H9 (cell line): ENCODE measurements around the gene CACNA1D. TPM values are rescaled to one million over a fixed set of nuclear protein-coding genes. Genes with fewer than 3 reads are reported as not detected.

Experiments used
- DNase-seq: peaks from one replicate; pipeline ENCODE4 v3.0.0-alpha.2; 2017
- H2AFZ ChIP-seq: one replicate; pipeline ENCODE4 v1.6.1; 2013; ENCODE audit warnings: mild to moderate bottlenecking, low read length, control low read depth, moderate library complexity
- H2AK5ac ChIP-seq: 2 replicates; pipeline ENCODE4 v1.6.1; 2013; ENCODE audit warnings: low read length, control low read depth, mixed read lengths; ENCODE audit not compliant: insufficient read length
- H2BK120ac ChIP-seq: one replicate; pipeline ENCODE4 v1.6.1; 2013; ENCODE audit warnings: low read depth, mild to moderate bottlenecking, low read length, control low read depth, inconsistent platforms; ENCODE audit not compliant: poor library complexity, severe bottlenecking
- H2BK12ac ChIP-seq: 2 replicates; pipeline ENCODE4 v1.6.1; 2013; ENCODE audit warnings: low read length, control low read depth, mixed read lengths, low read depth; ENCODE audit not compliant: insufficient read length
- H2BK15ac ChIP-seq: 2 replicates; pipeline ENCODE4 v1.6.1; 2013; ENCODE audit warnings: low read depth, low read length, control low read depth
- H2BK20ac ChIP-seq: one replicate; pipeline ENCODE4 v1.6.1; 2013; ENCODE audit warnings: low read depth, mild to moderate bottlenecking, low read length, control low read depth, inconsistent platforms; ENCODE audit not compliant: poor library complexity, severe bottlenecking
- H2BK5ac ChIP-seq: 2 replicates; pipeline ENCODE4 v1.6.1; 2013; ENCODE audit warnings: low read length, control low read depth, mixed read lengths; ENCODE audit not compliant: insufficient read length
- H3K14ac ChIP-seq: 2 replicates; pipeline ENCODE4 v1.6.1; 2013; ENCODE audit warnings: low read length, control low read depth; ENCODE audit not compliant: insufficient read depth
- H3K18ac ChIP-seq: 2 replicates; pipeline ENCODE4 v1.6.1; 2013; ENCODE audit warnings: low read depth, mild to moderate bottlenecking, mixed read lengths, low read length, control low read depth; ENCODE audit not compliant: insufficient read length
- H3K23ac ChIP-seq: 2 replicates; pipeline ENCODE4 v1.6.1; 2013; ENCODE audit warnings: low read length, control low read depth, mixed read lengths, low read depth; ENCODE audit not compliant: insufficient read length
- H3K23me2 ChIP-seq: 2 replicates; pipeline ENCODE4 v1.6.1; 2013; ENCODE audit warnings: low read depth, mild to moderate bottlenecking, mixed read lengths, low read length, control low read depth; ENCODE audit not compliant: insufficient read length, poor library complexity, severe bottlenecking
- H3K27ac ChIP-seq: 2 replicates; pipeline ENCODE4 v1.5.1; 2013; ENCODE audit warnings: low read length, control low read depth, mixed read lengths, low read depth; ENCODE audit not compliant: insufficient read length
- H3K27me3 ChIP-seq: 2 replicates; pipeline ENCODE4 v1.6.1; 2013; ENCODE audit warnings: low read length, control low read depth, inconsistent platforms; ENCODE audit not compliant: insufficient read depth
- H3K4ac ChIP-seq: 2 replicates; pipeline ENCODE4 v1.6.1; 2013; ENCODE audit warnings: low read depth, mild to moderate bottlenecking, control low read depth, inconsistent platforms, low read length, moderate library complexity
- H3K4me1 ChIP-seq: 2 replicates; pipeline ENCODE4 v1.6.1; 2013; ENCODE audit warnings: low read length, control low read depth, inconsistent platforms; ENCODE audit not compliant: insufficient read depth
- H3K4me2 ChIP-seq: 2 replicates; pipeline ENCODE4 v1.6.1; 2013; ENCODE audit warnings: low read length, control low read depth, mixed read lengths; ENCODE audit not compliant: insufficient read length, insufficient read depth
- H3K56ac ChIP-seq: 2 replicates; pipeline ENCODE4 v1.6.1; 2013; ENCODE audit warnings: low read depth, mild to moderate bottlenecking, mixed read lengths, low read length, control low read depth; ENCODE audit not compliant: insufficient read length
- H3K79me1 ChIP-seq: 2 replicates; pipeline ENCODE4 v1.6.1; 2013; ENCODE audit warnings: low read depth, mild to moderate bottlenecking, moderate library complexity, low read length, control low read depth, inconsistent platforms; ENCODE audit not compliant: insufficient read depth, poor library complexity, severe bottlenecking
- H3K79me2 ChIP-seq: 2 replicates; pipeline ENCODE4 v1.6.1; 2013; ENCODE audit warnings: low read length, control low read depth, inconsistent platforms; ENCODE audit not compliant: insufficient read depth
- H3K9ac ChIP-seq: 2 replicates; pipeline ENCODE4 v1.6.1; 2013; ENCODE audit warnings: low read length, control low read depth, mixed read lengths; ENCODE audit not compliant: insufficient read length; ENCODE audit errors: extremely low read depth
- H3K9me3 ChIP-seq: one replicate; pipeline ENCODE4 v1.6.1; 2013; ENCODE audit warnings: low read depth, low read length, inconsistent platforms; ENCODE audit not compliant: control insufficient read depth
- H3T11ph ChIP-seq: one replicate; pipeline ENCODE4 v1.6.1; 2013; ENCODE audit warnings: mild to moderate bottlenecking, low read length, control low read depth, inconsistent platforms
- H4K20me1 ChIP-seq: one replicate; pipeline ENCODE4 v1.6.1; 2013; ENCODE audit not compliant: control insufficient read depth, insufficient read length, insufficient read depth
- H4K5ac ChIP-seq: 2 replicates; pipeline ENCODE4 v1.6.1; 2013; ENCODE audit warnings: low read depth, mild to moderate bottlenecking, mixed read lengths, low read length, control low read depth; ENCODE audit not compliant: insufficient read length
- H4K8ac ChIP-seq: replicated peaks from 2 replicates; pipeline ENCODE4 v1.6.1; 2013; ENCODE audit warnings: low read length, control low read depth, mixed read lengths, low read depth; ENCODE audit not compliant: insufficient read length
- H4K91ac ChIP-seq: 2 replicates; pipeline ENCODE4 v1.6.1; 2013; ENCODE audit warnings: low read depth, mild to moderate bottlenecking, moderate library complexity, mixed read lengths, low read length, control low read depth; ENCODE audit not compliant: insufficient read length
- H3K27ac Mint-ChIP-seq, 3 experiments: 2 replicates in 2 of 3; 3 replicates in 1 of 3; pipeline ENCODE4 v1.8.0; 2020 to 2021; ENCODE audit warnings: mixed read lengths in 3 of 3, mild to moderate bottlenecking in 1 of 3, moderate library complexity in 1 of 3
- H3K27me3 Mint-ChIP-seq: 2 replicates; pipeline ENCODE4 v1.8.0; 2021; ENCODE audit warnings: low read depth, mild to moderate bottlenecking, moderate library complexity, mixed read lengths
- H3K36me3 Mint-ChIP-seq, 3 experiments: 2 replicates in 2 of 3; 3 replicates in 1 of 3; pipeline ENCODE4 v1.8.0; 2020 to 2021; ENCODE audit warnings: low read depth in 3 of 3, mixed read lengths in 3 of 3; ENCODE audit not compliant: insufficient read depth in 1 of 3
- H3K4me1 Mint-ChIP-seq, 2 experiments: 2 replicates each; pipeline ENCODE4 v1.8.0; 2020; ENCODE audit warnings: mixed read lengths in 2 of 2
- H3K4me3 Mint-ChIP-seq, 2 experiments: 2 replicates in 1 of 2; 3 replicates in 1 of 2; pipeline ENCODE4 v1.8.0; 2020 to 2021; ENCODE audit warnings: mild to moderate bottlenecking in 2 of 2, mixed read lengths in 2 of 2, moderate library complexity in 1 of 2
- H3K9me3 Mint-ChIP-seq, 2 experiments: 2 replicates in 1 of 2; 3 replicates in 1 of 2; pipeline ENCODE4 v1.8.0; 2020; ENCODE audit warnings: mild to moderate bottlenecking in 2 of 2, mixed read lengths in 2 of 2, moderate library complexity in 1 of 2
- CTCF ChIP-seq: fragments of 200-600 bp; sonication (generic); conservative IDR thresholded peaks from 3 replicates; pipeline ENCODE4 v1.8.0; 2021; ENCODE audit warnings: antibody characterized with exemption, mild to moderate bottlenecking
- WGBS: extraction: QIAGEN DNeasy Blood & Tissue Kit; methylation state at CpG from one replicate; pipeline ENCODE4 v1.1.7; 2013; ENCODE audit warnings: missing lambda C conversion rate, low lambda C conversion rate, mixed read lengths; ENCODE audit not compliant: insufficient read length; ENCODE audit errors: extremely low coverage; 5-methylcytosine and 5-hydroxymethylcytosine counted together
- total RNA-seq: library from RNA; stranded (reverse); gene quantifications from 2 replicates; pipeline ENCODE4 v1.2.1, GENCODE V29; 2021

CACNA1D gene
- total RNA-seq, 1 experiment from 2014 or later = 3.5 TPM

GRCh38 chr3:53690521-53690920 is 196.1 kb downstream of the CACNA1D start:
- no peak overlapping the region for H2AFZ ChIP-seq
- WGBS = no CpG with 5 or more reads among the region's 7 CpGs
- no peaks in the 10 kb centered on the region for H3K9me3 ChIP-seq
- no peaks in the 10 kb centered on the region for H3K79me2 ChIP-seq
- H3K4me1 Mint-ChIP-seq = peaks cover 2 to 7% of the 10 kb centered on the region in 2 experiments; a peak in 2 of 4 replicates
- no peak overlapping the region for H4K91ac ChIP-seq
- no peak overlapping the region for H3K4ac ChIP-seq
- no peaks in the 10 kb centered on the region for H3K36me3 Mint-ChIP-seq
- TF ChIP-seq CTCF = no peak
- no peak overlapping the region for H2BK120ac ChIP-seq
- H3K14ac ChIP-seq = no peak overlapping the region
- no peak overlapping the region for H3K23ac ChIP-seq
- no peak overlapping the region for H3K4me2 ChIP-seq
- H3K56ac ChIP-seq = no peak overlapping the region
- H3K9me3 Mint-ChIP-seq = no peaks in the 10 kb centered on the region; a peak in 1 of 5 replicates
- no peak for DNase-seq
- H3K27me3 Mint-ChIP-seq = peaks cover 3% of the 10 kb centered on the region
- H2BK5ac ChIP-seq = no peak overlapping the region
- no peak overlapping the region for H4K8ac ChIP-seq
- H3K27ac ChIP-seq = no peak overlapping the region
- H2BK12ac ChIP-seq = no peak overlapping the region
- H3K4me1 ChIP-seq = no peaks in the 10 kb centered on the region
- no peak overlapping the region for H4K5ac ChIP-seq
- no peak overlapping the region for H3K9ac ChIP-seq
- no peaks in the 10 kb centered on the region for H3K23me2 ChIP-seq
- no peak overlapping the region for H2BK20ac ChIP-seq
- no peak overlapping the region for H3K4me3 Mint-ChIP-seq
- H3K79me1 ChIP-seq = no peaks in the 10 kb centered on the region
- H2BK15ac ChIP-seq = no peak overlapping the region; the same call in 1 of the 2 replicates
- no peak overlapping the region for H3T11ph ChIP-seq
- H3K27me3 ChIP-seq = no peaks in the 10 kb centered on the region
- H2AK5ac ChIP-seq = no peak overlapping the region
- H3K27ac Mint-ChIP-seq = no peak overlapping the region
- no peak overlapping the region for H3K18ac ChIP-seq
- no peaks in the 10 kb centered on the region for H4K20me1 ChIP-seq
